GM23338 (cell line): ENCODE measurements around the gene QSOX1.

ENCODE experiments used
- CREB1 ChIP-seq: fragments of 250-450 bp; sonication (Bioruptor Pico); IDR thresholded peaks from 2 replicates; pipeline ENCODE4 v1.5.0; 2020; ENCODE audit warnings: low read depth, mild to moderate bottlenecking, moderate library complexity
- EZH2 ChIP-seq: fragments of 200-600 bp; sonication (generic); IDR thresholded peaks from one replicate; pipeline ENCODE4 v1.8.0; 2017; ENCODE audit warnings: antibody characterized with exemption, mild to moderate bottlenecking, low read depth; ENCODE audit not compliant: unreplicated experiment
- EZH2phosphoT487 ChIP-seq: fragments of 200-600 bp; sonication (generic); IDR thresholded peaks from one replicate; pipeline ENCODE4 v1.8.1; 2018; ENCODE audit warnings: antibody characterized with exemption; ENCODE audit not compliant: unreplicated experiment
- NANOG ChIP-seq: IDR thresholded peaks from 2 replicates; pipeline ENCODE4 v1.6.1; 2016; ENCODE audit warnings: antibody characterized with exemption, borderline replicate concordance
- POLR2AphosphoS5 ChIP-seq: IDR thresholded peaks from 2 replicates; pipeline ENCODE4 v1.6.1; 2016; ENCODE audit warnings: antibody characterized with exemption, low read depth
- ZNF114 ChIP-seq: fragments of 250-450 bp; sonication (Bioruptor Pico); IDR thresholded peaks from 2 replicates; pipeline ENCODE4 v1.5.0; 2020; ENCODE audit warnings: mild to moderate bottlenecking, moderate library complexity
- TF ChIP-seq, protein P1 (sequence below), 2 experiments: fragments of 200-600 bp in 1 of 2; sonication (generic) in 1 of 2; conservative IDR thresholded peaks; 2 replicates each; pipeline versions ENCODE4 v1.5.1 to v1.6.1; 2016 to 2017; ENCODE audit warnings: antibody characterized with exemption in 2 of 2, low read depth in 2 of 2, mild to moderate bottlenecking in 2 of 2, moderate library complexity in 1 of 2
- TF ChIP-seq, protein P2 (sequence below): IDR thresholded peaks from one replicate; pipeline ENCODE4 v1.6.1; 2018; ENCODE audit warnings: antibody characterized with exemption; ENCODE audit not compliant: unreplicated experiment
- TF ChIP-seq, protein P3 (sequence below): IDR thresholded peaks from 2 replicates; pipeline ENCODE4 v1.6.1; 2016; ENCODE audit warnings: antibody characterized with exemption

DNA sequence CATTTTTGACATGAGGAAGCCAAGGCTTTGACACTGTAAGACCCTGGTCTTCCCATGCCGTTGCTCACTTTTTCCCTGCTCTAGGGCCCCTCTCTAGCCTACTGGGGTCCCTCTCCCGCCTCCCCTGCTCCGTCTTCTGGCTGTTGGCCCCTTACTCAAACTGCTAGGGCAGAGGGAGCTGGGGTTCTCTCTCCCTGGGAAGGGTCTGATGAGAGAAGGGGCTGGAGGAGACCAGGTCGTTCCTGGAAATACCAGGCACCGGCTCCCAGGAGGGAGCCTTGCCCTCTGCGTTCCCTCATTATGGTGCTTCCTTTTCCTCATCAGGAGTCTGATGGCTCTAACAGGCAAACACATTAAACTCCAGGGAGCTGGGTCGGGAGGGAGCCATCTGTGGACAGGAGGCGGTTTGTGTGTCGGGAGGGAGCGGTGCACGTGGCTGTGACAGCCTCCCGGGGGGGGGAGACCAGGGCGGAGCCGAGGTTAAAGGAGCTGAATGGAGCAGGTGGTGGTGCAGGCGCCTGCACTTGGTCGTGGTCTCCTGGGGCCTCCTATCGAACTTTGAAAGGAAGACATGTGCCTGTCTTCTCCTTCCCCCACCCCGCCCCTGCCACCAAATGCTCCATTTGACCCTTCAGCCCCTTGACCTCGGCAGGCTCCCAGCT lies 40.0 kb downstream of the QSOX1 start:
- TF ChIP-seq, protein P1, sequence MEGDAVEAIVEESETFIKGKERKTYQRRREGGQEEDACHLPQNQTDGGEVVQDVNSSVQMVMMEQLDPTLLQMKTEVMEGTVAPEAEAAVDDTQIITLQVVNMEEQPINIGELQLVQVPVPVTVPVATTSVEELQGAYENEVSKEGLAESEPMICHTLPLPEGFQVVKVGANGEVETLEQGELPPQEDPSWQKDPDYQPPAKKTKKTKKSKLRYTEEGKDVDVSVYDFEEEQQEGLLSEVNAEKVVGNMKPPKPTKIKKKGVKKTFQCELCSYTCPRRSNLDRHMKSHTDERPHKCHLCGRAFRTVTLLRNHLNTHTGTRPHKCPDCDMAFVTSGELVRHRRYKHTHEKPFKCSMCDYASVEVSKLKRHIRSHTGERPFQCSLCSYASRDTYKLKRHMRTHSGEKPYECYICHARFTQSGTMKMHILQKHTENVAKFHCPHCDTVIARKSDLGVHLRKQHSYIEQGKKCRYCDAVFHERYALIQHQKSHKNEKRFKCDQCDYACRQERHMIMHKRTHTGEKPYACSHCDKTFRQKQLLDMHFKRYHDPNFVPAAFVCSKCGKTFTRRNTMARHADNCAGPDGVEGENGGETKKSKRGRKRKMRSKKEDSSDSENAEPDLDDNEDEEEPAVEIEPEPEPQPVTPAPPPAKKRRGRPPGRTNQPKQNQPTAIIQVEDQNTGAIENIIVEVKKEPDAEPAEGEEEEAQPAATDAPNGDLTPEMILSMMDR (conservative IDR thresholded peaks at IDR 0.05; ENCODE audit: low read depth in 2 of 2), result no peak
- TF ChIP-seq POLR2AphosphoS5 (no peak), ZNF114 (CRISPR knock-in tag) (no peak), EZH2 (no peak), EZH2phosphoT487 (no peak), CREB1 (no peak), NANOG (no peak)
- TF ChIP-seq, protein P2, sequence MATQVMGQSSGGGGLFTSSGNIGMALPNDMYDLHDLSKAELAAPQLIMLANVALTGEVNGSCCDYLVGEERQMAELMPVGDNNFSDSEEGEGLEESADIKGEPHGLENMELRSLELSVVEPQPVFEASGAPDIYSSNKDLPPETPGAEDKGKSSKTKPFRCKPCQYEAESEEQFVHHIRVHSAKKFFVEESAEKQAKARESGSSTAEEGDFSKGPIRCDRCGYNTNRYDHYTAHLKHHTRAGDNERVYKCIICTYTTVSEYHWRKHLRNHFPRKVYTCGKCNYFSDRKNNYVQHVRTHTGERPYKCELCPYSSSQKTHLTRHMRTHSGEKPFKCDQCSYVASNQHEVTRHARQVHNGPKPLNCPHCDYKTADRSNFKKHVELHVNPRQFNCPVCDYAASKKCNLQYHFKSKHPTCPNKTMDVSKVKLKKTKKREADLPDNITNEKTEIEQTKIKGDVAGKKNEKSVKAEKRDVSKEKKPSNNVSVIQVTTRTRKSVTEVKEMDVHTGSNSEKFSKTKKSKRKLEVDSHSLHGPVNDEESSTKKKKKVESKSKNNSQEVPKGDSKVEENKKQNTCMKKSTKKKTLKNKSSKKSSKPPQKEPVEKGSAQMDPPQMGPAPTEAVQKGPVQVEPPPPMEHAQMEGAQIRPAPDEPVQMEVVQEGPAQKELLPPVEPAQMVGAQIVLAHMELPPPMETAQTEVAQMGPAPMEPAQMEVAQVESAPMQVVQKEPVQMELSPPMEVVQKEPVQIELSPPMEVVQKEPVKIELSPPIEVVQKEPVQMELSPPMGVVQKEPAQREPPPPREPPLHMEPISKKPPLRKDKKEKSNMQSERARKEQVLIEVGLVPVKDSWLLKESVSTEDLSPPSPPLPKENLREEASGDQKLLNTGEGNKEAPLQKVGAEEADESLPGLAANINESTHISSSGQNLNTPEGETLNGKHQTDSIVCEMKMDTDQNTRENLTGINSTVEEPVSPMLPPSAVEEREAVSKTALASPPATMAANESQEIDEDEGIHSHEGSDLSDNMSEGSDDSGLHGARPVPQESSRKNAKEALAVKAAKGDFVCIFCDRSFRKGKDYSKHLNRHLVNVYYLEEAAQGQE, result no peak
- TF ChIP-seq, protein P3, sequence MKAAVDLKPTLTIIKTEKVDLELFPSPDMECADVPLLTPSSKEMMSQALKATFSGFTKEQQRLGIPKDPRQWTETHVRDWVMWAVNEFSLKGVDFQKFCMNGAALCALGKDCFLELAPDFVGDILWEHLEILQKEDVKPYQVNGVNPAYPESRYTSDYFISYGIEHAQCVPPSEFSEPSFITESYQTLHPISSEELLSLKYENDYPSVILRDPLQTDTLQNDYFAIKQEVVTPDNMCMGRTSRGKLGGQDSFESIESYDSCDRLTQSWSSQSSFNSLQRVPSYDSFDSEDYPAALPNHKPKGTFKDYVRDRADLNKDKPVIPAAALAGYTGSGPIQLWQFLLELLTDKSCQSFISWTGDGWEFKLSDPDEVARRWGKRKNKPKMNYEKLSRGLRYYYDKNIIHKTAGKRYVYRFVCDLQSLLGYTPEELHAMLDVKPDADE, result no peak
